Central memory CD8-positive, alpha-beta T cell (primary cell): ENCODE data around the gene PUSL1.

ENCODE experiments used
- ATAC-seq: fragments of 150-1000 bp; cut with Tn5 transposase; replicated peaks from 2 replicates; pipeline ENCODE4 v1.10.0; 2022; ENCODE audit warnings: mild to moderate bottlenecking, moderate FRiP score, moderate number of reproducible peaks; ENCODE audit not compliant: poor library complexity, severe bottlenecking; ENCODE audit errors: extremely low read depth
- DNase-seq, 2 donors: peaks; one replicate each; pipeline ENCODE4 v3.0.0; 2021; ENCODE audit warnings: low spot score in 2 of 2
- H3K27ac Mint-ChIP-seq: one replicate; pipeline ENCODE4 v1.8.0; 2022; ENCODE audit warnings: low read depth, mild to moderate bottlenecking, moderate library complexity, mixed read lengths
- H3K27me3 Mint-ChIP-seq: one replicate; pipeline ENCODE4 v1.8.0; 2022; ENCODE audit warnings: mixed read lengths
- H3K36me3 Mint-ChIP-seq: one replicate; pipeline ENCODE4 v1.8.0; 2022; ENCODE audit warnings: mild to moderate bottlenecking, moderate library complexity, mixed read lengths; ENCODE audit not compliant: insufficient read depth
- H3K4me1 Mint-ChIP-seq: one replicate; pipeline ENCODE4 v1.8.0; 2022; ENCODE audit warnings: mixed read lengths
- H3K4me3 Mint-ChIP-seq: one replicate; pipeline ENCODE4 v1.8.0; 2022; ENCODE audit warnings: mild to moderate bottlenecking, moderate library complexity, mixed read lengths
- H3K9me3 Mint-ChIP-seq: one replicate; pipeline ENCODE4 v1.8.0; 2022; ENCODE audit warnings: mixed read lengths

The PUSL1 gene

GRCh38 chr1:1320666-1321448, 12.5 kb downstream of the PUSL1 start:
- ATAC-seq = no peak

GRCh38 chr1:1321477-1321876, 13.1 kb downstream of the PUSL1 start:
- Mint-ChIP-seq H3K36me3 (peaks cover 27% of the 10 kb centered on the region), H3K27me3 (no peaks in the 10 kb centered on the region), H3K4me1 (peaks cover 36% of the 10 kb centered on the region), H3K4me3 (no peak overlapping the region), H3K27ac (no peak overlapping the region), H3K9me3 (no peaks in the 10 kb centered on the region)
- DNase-seq (no peak), ATAC-seq (no peak)

More at GRCh38 chr1:1320666-1321448, 12.5 kb downstream of the PUSL1 start:
- no peak for DNase-seq
- no peak overlapping the region for H3K4me3 Mint-ChIP-seq
- H3K27me3 Mint-ChIP-seq = no peaks in the 10 kb centered on the region
- H3K36me3 Mint-ChIP-seq = peaks cover 29% of the 10 kb centered on the region
- H3K27ac Mint-ChIP-seq = peak overlapping the region; percentile 62
- H3K4me1 Mint-ChIP-seq = peaks cover 30% of the 10 kb centered on the region
- H3K9me3 Mint-ChIP-seq = no peaks in the 10 kb centered on the region

GRCh38 chr1:1322418-1322817, 14.0 kb downstream of the PUSL1 start:
- Mint-ChIP-seq H3K27ac (no peak overlapping the region), H3K4me1 (peaks cover 36% of the 10 kb centered on the region), H3K27me3 (no peaks in the 10 kb centered on the region), H3K36me3 (peaks cover 24% of the 10 kb centered on the region), H3K9me3 (no peaks in the 10 kb centered on the region), H3K4me3 (peak overlapping the region; percentile 84)
- ATAC-seq (no peak), DNase-seq (no peak)

GRCh38 chr1:1322952-1323351, 14.6 kb downstream of the PUSL1 start:
- no peaks in the 10 kb centered on the region for H3K9me3 Mint-ChIP-seq
- peaks cover 23% of the 10 kb centered on the region for H3K36me3 Mint-ChIP-seq
- H3K4me3 Mint-ChIP-seq = peak overlapping the region; percentile 84
- H3K27ac Mint-ChIP-seq = no peak overlapping the region
- no peak for ATAC-seq
- no peak for DNase-seq
- no peaks in the 10 kb centered on the region for H3K27me3 Mint-ChIP-seq
- peaks cover 36% of the 10 kb centered on the region for H3K4me1 Mint-ChIP-seq

- peaks cover 18% of the 10 kb centered on the region for H3K36me3 Mint-ChIP-seq
- H3K4me3 Mint-ChIP-seq = peak overlapping the region; percentile 84
- ATAC-seq (peak; percentile 41), DNase-seq (no peak)
- peak overlapping the region; percentile 89 for H3K27ac Mint-ChIP-seq
- H3K4me1 Mint-ChIP-seq = peaks cover 36% of the 10 kb centered on the region
- no peaks in the 10 kb centered on the region for H3K9me3 Mint-ChIP-seq
- no peaks in the 10 kb centered on the region for H3K27me3 Mint-ChIP-seq
Observed at GRCh38 chr1:1324084-1324523, 15.7 kb downstream of the PUSL1 start.

GRCh38 chr1:1324524-1325287, 16.3 kb downstream of the PUSL1 start, which contains the start of the genes CPTP and INTS11:
Gene CPTP (plus strand): TSS chr1:1324802. CDS start chr1:1326911, 2,109 bp downstream.
Gene INTS11 (minus strand): TSS chr1:1324660. CDS start chr1:1324608, 52 bp downstream.
- Mint-ChIP-seq H3K4me1 (peaks cover 36% of the 10 kb centered on the region), H3K9me3 (no peaks in the 10 kb centered on the region), H3K36me3 (peaks cover 13% of the 10 kb centered on the region), H3K27ac (peak within 1 kb of the TSS; percentile 89), H3K4me3 (peak within 1 kb of the TSS; percentile 84), H3K27me3 (no peaks in the 10 kb centered on the region)
- ATAC-seq = peak; percentile 90
- DNase-seq = peak; percentile 90 to 91

- H3K4me3 Mint-ChIP-seq = peak overlapping the region; percentile 84
- no peaks in the 10 kb centered on the region for H3K27me3 Mint-ChIP-seq
- peak overlapping the region; percentile 89 for H3K27ac Mint-ChIP-seq
- H3K4me1 Mint-ChIP-seq = peaks cover 31% of the 10 kb centered on the region
- ATAC-seq = no peak
- no peak for DNase-seq
- H3K9me3 Mint-ChIP-seq = no peaks in the 10 kb centered on the region
- peaks cover 13% of the 10 kb centered on the region for H3K36me3 Mint-ChIP-seq
Observed at GRCh38 chr1:1325288-1326074, 17.1 kb downstream of the PUSL1 start.

GRCh38 chr1:1326075-1326605, 17.7 kb downstream of the PUSL1 start:
- peak overlapping the region; percentile 84 for H3K4me3 Mint-ChIP-seq
- no peaks in the 10 kb centered on the region for H3K27me3 Mint-ChIP-seq
- DNase-seq = no peak
- H3K27ac Mint-ChIP-seq = no peak overlapping the region
- H3K4me1 Mint-ChIP-seq = peaks cover 31% of the 10 kb centered on the region
- ATAC-seq = no peak
- H3K9me3 Mint-ChIP-seq = no peaks in the 10 kb centered on the region
- peaks cover 13% of the 10 kb centered on the region for H3K36me3 Mint-ChIP-seq

- Mint-ChIP-seq H3K9me3 (no peaks in the 10 kb centered on the region), H3K4me3 (no peak overlapping the region)
Observed at GRCh38 chr1:1327291-1327690, 18.9 kb downstream of the PUSL1 start.

GRCh38 chr1:1328254-1328653, 19.9 kb downstream of the PUSL1 start:
- no peak overlapping the region for H3K4me3 Mint-ChIP-seq
- DNase-seq (no peak), ATAC-seq (no peak)
- no peaks in the 10 kb centered on the region for H3K9me3 Mint-ChIP-seq
- no peak overlapping the region for H3K27ac Mint-ChIP-seq
- H3K27me3 Mint-ChIP-seq = no peaks in the 10 kb centered on the region
- H3K36me3 Mint-ChIP-seq = peaks cover 11% of the 10 kb centered on the region
- H3K4me1 Mint-ChIP-seq = peaks cover 17% of the 10 kb centered on the region

More at GRCh38 chr1:1327291-1327690, 18.9 kb downstream of the PUSL1 start:
- ATAC-seq (no peak), DNase-seq (no peak)
- Mint-ChIP-seq H3K4me1 (peaks cover 27% of the 10 kb centered on the region), H3K36me3 (peaks cover 11% of the 10 kb centered on the region), H3K27me3 (no peaks in the 10 kb centered on the region), H3K27ac (no peak overlapping the region)

- DNase-seq = no peak
- Mint-ChIP-seq H3K4me3 (no peak overlapping the region), H3K27ac (no peak overlapping the region), H3K4me1 (peaks cover 8% of the 10 kb centered on the region), H3K36me3 (peaks cover 12% of the 10 kb centered on the region), H3K27me3 (no peaks in the 10 kb centered on the region), H3K9me3 (no peaks in the 10 kb centered on the region)
- ATAC-seq = no peak
Observed at GRCh38 chr1:1329304-1330210, 21.2 kb downstream of the PUSL1 start.
